OCI-LY7 (cell line): Measurements from ENCODE around the gene NF2. TPM values are rescaled to one million over a fixed set of nuclear protein-coding genes. Genes with fewer than 3 reads are reported as not detected.

Source experiments
- BruUV-seq: library from RNA; stranded (reverse); fragments of 400-500 nt; replicated peaks from 2 replicates; lab custom pipeline; 2021; lab: Mats Ljungman, UMichigan
- CTCF ChIA-PET: fragments of 300-600 bp; sonication (Branson Sonifier 250); formaldehyde crosslinking; loops from one replicate; lab custom pipeline; 2022; ENCODE audit warnings: antibody characterized with exemption; ENCODE audit not compliant: unreplicated experiment; lab: Charles Lee
- POLR2A ChIA-PET: fragments of 300-600 bp; sonication (Branson Sonifier 250); formaldehyde crosslinking; loops from one replicate; lab custom pipeline; 2022; ENCODE audit warnings: antibody characterized with exemption; lab: Charles Lee
- DNase-seq: peaks from one replicate; pipeline ENCODE4 v3.0.0-alpha.2; 2015; ENCODE audit warnings: low spot score
- H2AFZ ChIP-seq: fragments of 200-600 bp; sonication (generic), shearing (Covaris generic); 2 replicates; pipeline ENCODE4 v1.6.1; 2014; ENCODE audit warnings: mild to moderate bottlenecking, antibody characterized with exemption, low read length, moderate library complexity
- H3K27ac ChIP-seq: fragments of 200-600 bp; sonication (generic); 2 replicates; pipeline ENCODE4 v1.5.1; 2014; ENCODE audit warnings: mixed run types, low read depth, mild to moderate bottlenecking, moderate library complexity, low read length, inconsistent platforms; ENCODE audit not compliant: poor library complexity, severe bottlenecking
- H3K36me3 ChIP-seq: fragments of 200-600 bp; sonication (generic); 2 replicates; pipeline ENCODE4 v1.6.1; 2014; ENCODE audit warnings: mild to moderate bottlenecking, antibody characterized with exemption, low read length, moderate library complexity, mixed read lengths; ENCODE audit not compliant: insufficient read depth
- H3K4me1 ChIP-seq: fragments of 200-600 bp; sonication (generic); 2 replicates; pipeline ENCODE4 v1.5.1; 2014; ENCODE audit warnings: mild to moderate bottlenecking, low read length; ENCODE audit not compliant: insufficient read depth, poor library complexity, severe bottlenecking
- H3K4me2 ChIP-seq: fragments of 200-600 bp; sonication (generic); 2 replicates; pipeline ENCODE4 v1.6.1; 2014; ENCODE audit warnings: mild to moderate bottlenecking, low read length
- H3K4me3 ChIP-seq: fragments of 200-600 bp; sonication (generic); 2 replicates; pipeline ENCODE4 v1.5.1; 2014; ENCODE audit warnings: mild to moderate bottlenecking, low read depth, low read length; ENCODE audit not compliant: poor library complexity, severe bottlenecking
- H3K79me2 ChIP-seq: fragments of 200-600 bp; sonication (generic); 2 replicates; pipeline ENCODE4 v1.6.1; 2016; ENCODE audit warnings: low read depth, mild to moderate bottlenecking, low read length, moderate library complexity, mixed read lengths; ENCODE audit not compliant: insufficient read depth
- H3K9me2 ChIP-seq: fragments of 200-600 bp; sonication (generic); 2 replicates; pipeline ENCODE4 v1.6.1; 2016; ENCODE audit warnings: mild to moderate bottlenecking, low read length, mixed read lengths; ENCODE audit not compliant: insufficient read depth
- H3K9me3 ChIP-seq: fragments of 200-600 bp; sonication (generic); 2 replicates; pipeline ENCODE4 v1.6.1; 2014; ENCODE audit warnings: mild to moderate bottlenecking, mixed run types, low read length, mixed read lengths
- H4K20me1 ChIP-seq: fragments of 200-600 bp; sonication (generic); 2 replicates; pipeline ENCODE4 v1.6.1; 2014; ENCODE audit warnings: mild to moderate bottlenecking, antibody characterized with exemption, low read length, moderate library complexity, mixed read lengths; ENCODE audit not compliant: insufficient read depth
- EZH2phosphoT487 ChIP-seq: fragments of 200-600 bp; sonication (generic); IDR thresholded peaks from 2 replicates; pipeline ENCODE4 v1.6.1; 2018; ENCODE audit warnings: low read depth, borderline replicate concordance, mild to moderate bottlenecking, mixed run types, antibody characterized with exemption, low read length, moderate library complexity, mixed read lengths
- intact Hi-C: fragments of 100-400 bp; cut with micrococcal nuclease; formaldehyde crosslinking; loops from one replicate; pipeline ENCODE4 v1.10.0; 2022; ENCODE audit not compliant: unreplicated experiment
- total RNA-seq, 2 experiments: library from RNA; depleted of rRNA in 1 of 2; stranded (reverse); fragments of >200 nt in 1 of 2; shearing (Covaris generic) in 1 of 2; gene quantifications; 2 replicates each; pipeline ENCODE4 v1.2.3, GENCODE V29; 2014 to 2022
- TF ChIP-seq, protein P1 (sequence below): fragments of 200-600 bp; sonication (generic); conservative IDR thresholded peaks from 2 replicates; pipeline ENCODE4 v1.5.1; 2014; ENCODE audit warnings: mild to moderate bottlenecking, antibody characterized with exemption, low read length, moderate library complexity, mixed read lengths

NF2 gene
- total RNA-seq, 2 experiments from 2014 or later: 22.2 to 34.8 TPM

DNA sequence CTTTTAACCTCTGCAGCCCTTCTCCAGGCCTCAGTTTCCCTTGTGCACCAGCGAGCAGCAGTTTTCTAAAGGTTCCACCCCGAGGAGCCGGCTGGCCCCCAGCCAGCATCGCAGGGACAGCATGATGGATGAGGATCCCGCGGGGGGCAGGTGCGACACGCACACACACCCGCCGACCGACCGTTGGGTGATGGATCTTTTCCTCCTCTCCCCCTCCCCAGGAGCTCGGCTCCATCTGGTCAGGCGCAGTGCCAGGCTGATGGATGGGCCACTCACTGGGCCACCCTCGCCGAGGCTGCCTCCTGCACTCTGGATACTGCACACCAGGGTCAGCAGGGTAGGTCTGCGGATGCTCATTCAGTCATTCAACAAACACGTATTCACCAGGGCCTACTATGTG lies 103.6 kb downstream of the NF2 start:
- ChIA-PET CTCF (no interaction called here), POLR2A (no interaction called here)
- intact Hi-C loops: no loop called here

DNA sequence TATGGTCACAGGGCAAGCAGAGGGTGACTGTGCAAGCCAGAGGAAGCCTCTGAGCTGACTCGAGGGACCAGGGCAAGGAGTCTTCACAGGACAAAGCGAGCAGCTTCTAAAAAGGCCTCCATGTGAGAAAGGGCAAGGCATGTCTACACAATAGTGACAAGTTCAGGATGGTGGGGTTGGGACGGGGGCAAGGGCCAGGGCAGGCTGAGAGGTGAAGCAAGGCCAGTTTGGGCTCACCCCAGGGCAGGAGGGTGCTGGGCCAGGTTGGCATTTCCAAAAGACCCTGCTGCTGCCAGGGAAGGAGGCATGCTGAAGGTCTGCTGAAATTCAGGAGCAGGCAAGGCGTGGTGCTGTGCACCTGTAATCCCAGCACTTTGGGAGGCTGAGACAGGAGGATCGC lies 104.0 kb downstream of the NF2 start:
- DNase-seq: no peak
- ChIA-PET CTCF (no interaction called here), POLR2A (no interaction called here)
- intact Hi-C loops: no loop called here
- TF ChIP-seq, protein P1, sequence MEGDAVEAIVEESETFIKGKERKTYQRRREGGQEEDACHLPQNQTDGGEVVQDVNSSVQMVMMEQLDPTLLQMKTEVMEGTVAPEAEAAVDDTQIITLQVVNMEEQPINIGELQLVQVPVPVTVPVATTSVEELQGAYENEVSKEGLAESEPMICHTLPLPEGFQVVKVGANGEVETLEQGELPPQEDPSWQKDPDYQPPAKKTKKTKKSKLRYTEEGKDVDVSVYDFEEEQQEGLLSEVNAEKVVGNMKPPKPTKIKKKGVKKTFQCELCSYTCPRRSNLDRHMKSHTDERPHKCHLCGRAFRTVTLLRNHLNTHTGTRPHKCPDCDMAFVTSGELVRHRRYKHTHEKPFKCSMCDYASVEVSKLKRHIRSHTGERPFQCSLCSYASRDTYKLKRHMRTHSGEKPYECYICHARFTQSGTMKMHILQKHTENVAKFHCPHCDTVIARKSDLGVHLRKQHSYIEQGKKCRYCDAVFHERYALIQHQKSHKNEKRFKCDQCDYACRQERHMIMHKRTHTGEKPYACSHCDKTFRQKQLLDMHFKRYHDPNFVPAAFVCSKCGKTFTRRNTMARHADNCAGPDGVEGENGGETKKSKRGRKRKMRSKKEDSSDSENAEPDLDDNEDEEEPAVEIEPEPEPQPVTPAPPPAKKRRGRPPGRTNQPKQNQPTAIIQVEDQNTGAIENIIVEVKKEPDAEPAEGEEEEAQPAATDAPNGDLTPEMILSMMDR: no peak
- Histone ChIP-seq H3K9me2 (no peaks in the 10 kb centered on the region), H3K27ac (no peak overlapping the region), H3K4me1 (peaks cover 19% of the 10 kb centered on the region), H3K4me2 (no peak overlapping the region), H3K36me3 (no peaks in the 10 kb centered on the region), H3K4me3 (no peak overlapping the region), H4K20me1 (no peaks in the 10 kb centered on the region), H3K79me2 (no peaks in the 10 kb centered on the region), H2AFZ (no peak overlapping the region), H3K9me3 (no peaks in the 10 kb centered on the region)
- no TSS peak for BruUV-seq

More for the DNA sequence above, 103.6 kb downstream of the NF2 start:
- no peaks in the 10 kb centered on the region for H3K9me2 ChIP-seq
- H3K36me3 ChIP-seq: no peaks in the 10 kb centered on the region
- TF ChIP-seq, protein P1: no peak
- TF ChIP-seq EZH2phosphoT487: no peak
- no peak overlapping the region for H3K27ac ChIP-seq
- no peak overlapping the region for H3K4me2 ChIP-seq
- peaks cover 24% of the 10 kb centered on the region for H3K4me1 ChIP-seq
- H2AFZ ChIP-seq: no peak overlapping the region
- H3K79me2 ChIP-seq: no peaks in the 10 kb centered on the region
- DNase-seq: no peak
- no peaks in the 10 kb centered on the region for H4K20me1 ChIP-seq
- H3K9me3 ChIP-seq: no peaks in the 10 kb centered on the region
- H3K4me3 ChIP-seq: no peak overlapping the region
- no TSS peak for BruUV-seq

DNA sequence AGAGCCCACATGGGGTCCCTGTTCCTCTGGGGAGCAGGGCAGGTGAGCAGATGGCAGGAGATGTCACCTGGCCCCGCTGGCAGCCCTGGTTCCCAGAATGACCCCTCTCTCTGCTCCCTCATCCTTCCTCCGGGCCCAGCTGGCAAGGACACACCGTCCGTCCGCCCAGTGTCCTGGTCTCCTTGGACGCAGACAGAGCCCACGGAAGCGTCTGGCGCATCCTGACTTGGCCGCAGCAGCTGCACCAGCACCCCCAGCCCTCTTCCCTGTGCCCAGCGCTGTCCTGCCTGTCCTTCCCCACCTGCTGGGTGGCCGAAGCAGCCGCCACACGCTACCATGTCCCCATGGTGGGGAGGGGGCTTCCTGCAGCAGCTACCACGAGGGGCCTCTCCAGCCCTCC lies 106.8 kb downstream of the NF2 start:
- Histone ChIP-seq H3K4me1 (no peaks in the 10 kb centered on the region), H3K9me2 (no peaks in the 10 kb centered on the region), H3K36me3 (no peaks in the 10 kb centered on the region), H3K4me2 (no peak overlapping the region), H3K4me3 (no peak overlapping the region), H3K79me2 (no peaks in the 10 kb centered on the region), H2AFZ (no peak overlapping the region), H4K20me1 (no peaks in the 10 kb centered on the region), H3K27ac (no peak overlapping the region), H3K9me3 (no peaks in the 10 kb centered on the region)
- ChIA-PET POLR2A (no interaction called here), CTCF (no interaction called here)
- no peak for DNase-seq
- TF ChIP-seq, protein P1: no peak
- TF ChIP-seq EZH2phosphoT487: no peak
- BruUV-seq: no TSS peak
- intact Hi-C loops: no loop called here
